Activated naive CD4-positive, alpha-beta T cell treated with anti-CD3 and anti-CD28 coated beads, Interleukin-2, amount 50 U/mL, for 24 hours (primary cell): ENCODE measurements around the gene ADD2.

Experiments
- H3K27ac Mint-ChIP-seq: one replicate; pipeline ENCODE4 v1.8.0; 2021; ENCODE audit warnings: mild to moderate bottlenecking, mixed read lengths
- H3K27me3 Mint-ChIP-seq: one replicate; pipeline ENCODE4 v1.8.0; 2021; ENCODE audit warnings: mixed read lengths
- H3K36me3 Mint-ChIP-seq: one replicate; pipeline ENCODE4 v1.8.0; 2021; ENCODE audit warnings: mixed read lengths
- H3K4me1 Mint-ChIP-seq: one replicate; pipeline ENCODE4 v1.8.0; 2021; ENCODE audit warnings: mixed read lengths
- H3K4me3 Mint-ChIP-seq: one replicate; pipeline ENCODE4 v1.8.0; 2021; ENCODE audit warnings: mild to moderate bottlenecking, mixed read lengths
- H3K9me3 Mint-ChIP-seq: one replicate; pipeline ENCODE4 v1.8.0; 2021; ENCODE audit warnings: mixed read lengths

Gene ADD2

DNA sequence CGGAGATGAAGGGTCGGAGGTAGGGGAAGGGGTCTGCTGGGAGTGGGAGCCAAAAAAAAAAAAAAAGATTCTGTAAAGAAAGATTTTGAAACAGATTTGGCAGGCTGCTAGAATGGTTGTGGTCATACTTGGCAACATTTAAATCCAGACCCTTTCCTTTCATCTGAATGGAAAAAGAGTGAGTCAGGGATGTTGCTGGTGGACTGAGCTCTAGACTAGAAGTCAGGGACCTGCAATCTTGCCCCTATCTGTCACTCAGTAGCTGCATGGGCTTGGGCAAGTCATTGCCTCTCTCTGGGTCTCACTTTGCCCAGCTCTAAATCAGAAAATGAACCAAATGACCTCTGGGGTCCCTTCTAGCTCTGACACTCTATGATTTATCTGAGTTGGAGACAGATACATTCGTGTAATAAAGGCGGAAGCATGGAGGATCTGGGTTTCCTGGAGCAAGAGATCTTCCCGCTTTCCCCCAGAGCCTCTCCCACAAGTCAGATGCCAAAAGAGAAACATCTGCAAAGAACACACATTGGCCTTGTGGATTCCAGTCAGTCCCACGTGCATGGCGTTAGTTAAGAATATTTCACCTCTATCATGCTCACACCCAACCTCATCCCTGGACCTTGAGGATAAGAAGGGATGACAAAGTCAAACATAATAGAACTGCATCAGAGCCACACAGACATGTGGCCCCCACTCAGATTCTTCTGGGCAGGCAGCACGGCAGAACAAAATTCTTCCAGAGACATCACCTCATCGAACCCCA, 58.5 kb downstream of the ADD2 start:
- no peak overlapping the region for H3K4me3 Mint-ChIP-seq
- no peaks in the 10 kb centered on the region for H3K9me3 Mint-ChIP-seq
- no peaks in the 10 kb centered on the region for H3K36me3 Mint-ChIP-seq
- H3K4me1 Mint-ChIP-seq = no peaks in the 10 kb centered on the region
- H3K27ac Mint-ChIP-seq = no peak overlapping the region
- no peaks in the 10 kb centered on the region for H3K27me3 Mint-ChIP-seq

DNA sequence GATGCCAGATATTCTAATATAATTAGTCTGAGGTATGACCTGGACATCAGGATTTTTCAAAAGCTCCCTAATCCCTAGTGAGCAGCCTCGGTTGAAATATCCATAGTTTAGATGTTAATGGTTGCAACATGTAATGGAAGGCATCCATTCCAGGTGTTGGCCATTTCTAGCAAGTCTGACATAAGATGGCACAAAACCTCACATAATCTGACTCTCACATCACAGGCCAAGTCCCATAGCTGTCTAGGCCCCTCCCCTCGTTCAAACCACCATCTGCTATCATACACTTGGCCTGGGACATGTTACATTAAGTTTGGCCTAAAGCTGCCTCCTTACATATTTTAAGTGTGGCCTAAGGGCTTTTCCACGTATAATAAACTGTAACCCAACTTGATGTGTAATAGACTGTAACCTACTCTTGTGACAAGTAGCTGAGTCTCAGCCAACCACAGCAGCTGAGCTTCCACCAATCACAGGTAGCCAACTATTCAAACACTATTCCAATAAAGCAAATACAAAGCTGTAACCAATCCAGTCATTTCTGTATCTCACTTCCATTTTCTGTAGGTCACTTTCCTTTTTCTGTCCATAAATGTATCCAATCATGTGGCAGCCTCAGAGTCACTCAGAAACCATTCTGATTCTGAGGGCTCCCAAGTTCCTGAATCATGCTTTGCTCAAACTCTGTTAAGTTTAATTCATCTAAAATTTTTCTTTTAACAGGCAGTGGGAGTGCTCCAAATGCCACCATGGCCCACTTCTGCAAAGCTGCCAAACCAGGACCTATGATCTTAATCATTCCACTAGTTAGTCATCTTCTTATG, 59.4 kb downstream of the ADD2 start:
- H3K27me3 Mint-ChIP-seq = no peaks in the 10 kb centered on the region
- no peak overlapping the region for H3K27ac Mint-ChIP-seq
- no peaks in the 10 kb centered on the region for H3K4me1 Mint-ChIP-seq
- H3K36me3 Mint-ChIP-seq = no peaks in the 10 kb centered on the region
- no peak overlapping the region for H3K4me3 Mint-ChIP-seq
- H3K9me3 Mint-ChIP-seq = no peaks in the 10 kb centered on the region

DNA sequence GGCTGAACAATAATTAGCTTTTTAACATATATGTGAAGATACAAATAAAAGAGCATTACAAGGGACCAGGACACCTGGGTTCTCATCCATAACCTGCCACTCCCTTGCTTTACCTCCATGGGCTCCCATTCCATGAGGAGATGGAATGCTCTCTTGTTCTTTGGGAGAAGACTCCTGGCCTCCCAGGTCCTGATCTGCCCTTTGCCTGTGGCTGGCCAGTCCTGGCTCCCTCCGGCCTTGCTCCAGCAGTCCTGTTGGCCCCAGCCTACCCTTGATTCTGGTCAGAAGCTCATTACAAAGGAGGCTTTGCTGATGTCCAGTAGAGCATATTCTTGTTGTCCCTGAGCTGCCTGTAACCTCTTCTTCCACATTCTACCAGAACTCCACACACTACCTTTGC, 60.3 kb downstream of the ADD2 start:
- Mint-ChIP-seq H3K4me3 (no peak overlapping the region), H3K36me3 (no peaks in the 10 kb centered on the region), H3K27me3 (no peaks in the 10 kb centered on the region)

DNA sequence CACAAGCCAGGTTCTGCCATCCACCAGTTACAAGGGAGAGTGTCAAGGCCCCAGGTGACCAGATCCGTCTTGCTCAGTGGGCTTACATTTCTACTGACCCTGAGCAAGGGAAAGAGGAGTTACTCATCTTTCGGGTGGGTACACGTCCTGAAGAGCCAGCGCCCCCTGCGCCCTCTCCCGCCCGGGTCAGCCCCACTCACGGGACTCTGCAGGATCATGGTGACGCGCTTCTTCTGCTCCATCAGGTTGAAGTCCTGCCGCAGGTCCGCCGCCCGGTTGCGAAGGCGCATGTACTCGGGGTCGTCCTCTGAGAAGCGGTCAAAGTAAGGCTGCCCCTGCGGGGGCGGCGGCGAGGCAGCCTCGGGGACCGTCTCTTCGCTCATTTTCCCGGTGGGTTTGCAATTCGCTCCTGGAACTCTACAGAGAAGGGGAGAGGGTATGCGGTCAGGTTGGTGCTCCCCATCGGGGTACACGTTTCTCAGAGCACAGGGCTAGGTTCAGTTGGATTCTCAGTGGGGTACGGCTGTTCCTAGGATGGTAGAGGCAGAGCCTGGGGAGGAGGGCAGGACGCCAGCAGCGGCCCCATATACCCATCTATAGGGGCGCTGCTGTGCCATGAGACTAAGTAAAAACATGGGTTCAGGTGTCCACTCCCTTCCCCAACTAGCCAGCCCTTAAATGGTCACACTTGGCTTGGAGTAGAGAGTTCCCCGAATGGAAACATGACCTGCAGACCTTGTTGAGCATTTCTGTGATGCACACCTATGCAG, 61.8 kb downstream of the ADD2 start:
- Mint-ChIP-seq H3K27me3 (no peaks in the 10 kb centered on the region), H3K4me1 (no peaks in the 10 kb centered on the region), H3K36me3 (no peaks in the 10 kb centered on the region), H3K27ac (peak overlapping the region; percentile 8), H3K4me3 (no peak overlapping the region), H3K9me3 (no peaks in the 10 kb centered on the region)

More for the DNA sequence above, 60.3 kb downstream of the ADD2 start:
- H3K27ac Mint-ChIP-seq = no peak overlapping the region
- H3K9me3 Mint-ChIP-seq = no peaks in the 10 kb centered on the region
- H3K4me1 Mint-ChIP-seq = no peaks in the 10 kb centered on the region

DNA sequence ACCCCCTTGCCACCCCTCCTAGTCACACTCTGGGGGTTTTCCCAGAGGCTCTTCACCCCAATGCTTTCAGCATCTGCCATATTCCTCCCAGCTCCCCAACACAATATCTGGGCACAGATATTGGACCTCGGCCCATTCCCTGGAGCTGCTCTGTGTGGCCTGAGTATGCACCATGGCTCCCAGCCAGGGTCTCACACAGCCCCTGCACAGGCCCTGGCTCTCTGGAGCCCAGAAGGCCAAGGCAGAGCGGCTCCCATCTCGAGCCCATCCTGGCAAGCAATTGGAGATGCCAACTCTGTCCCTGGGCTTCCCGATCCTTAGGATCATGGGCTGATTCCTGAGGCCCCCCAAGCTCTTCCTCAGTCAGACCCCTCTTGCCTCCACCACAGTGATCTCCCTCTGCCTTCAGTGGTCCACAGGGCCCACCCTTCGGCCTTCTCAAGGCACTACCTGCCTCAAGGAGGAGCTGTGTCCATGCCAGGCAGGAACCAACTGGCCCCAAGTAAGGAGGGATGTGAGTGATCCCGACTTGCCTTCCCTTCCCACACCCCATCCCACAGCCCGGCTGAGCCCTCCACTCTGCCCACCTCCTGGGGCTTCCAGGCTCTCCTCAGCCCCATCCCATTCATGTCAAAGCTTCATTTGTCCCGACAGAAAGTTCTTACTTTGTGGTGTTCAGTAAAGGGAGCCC, 62.7 kb downstream of the ADD2 start:
- no peak overlapping the region for H3K27ac Mint-ChIP-seq
- no peaks in the 10 kb centered on the region for H3K27me3 Mint-ChIP-seq
- no peaks in the 10 kb centered on the region for H3K4me1 Mint-ChIP-seq
- no peaks in the 10 kb centered on the region for H3K9me3 Mint-ChIP-seq
- no peaks in the 10 kb centered on the region for H3K36me3 Mint-ChIP-seq
- no peak overlapping the region for H3K4me3 Mint-ChIP-seq

DNA sequence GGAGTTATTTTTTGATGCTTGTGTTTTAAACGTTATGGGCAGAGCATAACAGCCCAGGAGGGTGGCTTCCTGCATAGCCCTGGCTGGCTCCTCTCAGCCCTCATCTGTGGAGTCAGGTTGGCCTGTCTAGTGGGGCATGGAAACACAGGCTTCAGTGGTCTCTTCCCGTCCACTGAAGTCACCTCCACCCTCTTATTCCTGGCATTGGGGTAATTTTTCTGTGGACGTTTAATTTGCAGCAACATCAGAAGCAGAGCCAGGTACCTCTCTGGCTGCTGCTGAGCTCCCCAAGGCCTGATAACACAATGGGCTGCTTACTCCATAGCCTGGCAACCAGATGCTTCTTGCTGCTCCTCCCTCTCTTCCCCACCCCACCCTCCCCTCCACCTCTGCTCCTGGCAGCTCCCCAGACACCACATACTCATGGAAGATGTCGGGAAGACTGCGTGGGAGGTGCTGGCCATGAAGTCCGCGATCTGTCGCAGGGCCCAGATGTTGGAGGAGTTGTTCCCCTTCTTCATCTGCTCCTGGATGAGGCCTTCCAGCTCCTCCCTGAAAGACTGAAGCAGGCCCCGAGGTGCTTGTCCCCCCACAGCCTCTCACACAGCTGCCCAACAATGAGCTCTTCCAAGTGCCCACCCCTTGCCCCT, 64.0 kb downstream of the ADD2 start:
- Mint-ChIP-seq H3K27me3 (no peaks in the 10 kb centered on the region), H3K4me1 (no peaks in the 10 kb centered on the region), H3K9me3 (no peaks in the 10 kb centered on the region), H3K27ac (no peak overlapping the region), H3K4me3 (no peak overlapping the region), H3K36me3 (no peaks in the 10 kb centered on the region)

DNA sequence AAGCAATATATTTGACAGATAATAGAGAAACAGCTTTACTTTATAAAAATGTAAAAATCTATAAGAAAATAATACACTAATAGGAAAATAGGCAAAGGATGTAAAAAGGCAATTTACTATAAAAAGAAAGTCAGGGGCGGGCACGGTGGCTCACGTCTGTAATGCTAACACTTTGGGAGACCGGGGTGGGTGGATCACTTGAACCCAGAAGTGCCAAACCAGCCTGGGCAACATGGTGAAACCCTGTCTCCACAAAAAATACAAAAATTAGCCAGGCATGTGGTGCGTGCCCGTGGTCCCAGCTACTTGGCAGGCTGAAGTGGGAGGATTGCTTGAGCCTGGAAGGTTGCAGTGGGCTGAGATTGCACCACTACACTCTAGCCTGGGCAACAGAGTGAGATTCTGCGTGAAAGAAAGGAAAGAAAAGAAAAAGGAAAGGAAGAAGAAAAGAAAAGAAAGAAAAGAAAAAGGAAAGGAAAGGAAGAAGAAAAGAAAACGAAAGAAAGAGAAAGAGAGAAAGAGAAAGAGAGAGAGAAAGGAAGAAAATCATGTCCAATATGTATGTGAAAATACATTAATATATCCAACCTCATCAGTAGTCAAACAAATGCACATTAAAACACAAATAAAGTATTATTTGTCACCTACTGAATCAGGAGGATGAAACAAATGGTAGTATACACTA, 65.1 kb downstream of the ADD2 start:
- H3K4me3 Mint-ChIP-seq = no peak overlapping the region
- no peaks in the 10 kb centered on the region for H3K4me1 Mint-ChIP-seq
- no peaks in the 10 kb centered on the region for H3K9me3 Mint-ChIP-seq
- no peaks in the 10 kb centered on the region for H3K36me3 Mint-ChIP-seq
- no peak overlapping the region for H3K27ac Mint-ChIP-seq
- H3K27me3 Mint-ChIP-seq = no peaks in the 10 kb centered on the region

DNA sequence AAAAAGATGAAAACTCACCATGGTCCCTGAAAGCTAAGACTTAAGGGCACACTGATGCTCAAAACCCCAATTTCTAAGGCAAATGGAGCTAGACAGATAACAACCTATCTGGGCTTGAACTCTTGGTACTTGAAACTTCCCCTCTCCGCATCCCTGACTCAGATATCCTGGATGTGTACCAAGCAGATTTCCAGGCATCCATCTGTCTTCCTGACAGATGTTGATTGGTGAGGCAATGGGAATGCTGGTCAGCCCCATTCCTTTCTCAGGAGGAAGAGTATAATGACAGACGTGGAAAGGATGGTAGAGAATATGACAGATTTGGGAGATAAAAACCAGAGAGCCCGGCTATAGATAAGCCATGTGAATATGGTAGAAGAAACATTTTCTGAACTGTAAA, 69.2 kb downstream of the ADD2 start:
- H3K4me1 Mint-ChIP-seq = no peaks in the 10 kb centered on the region
- no peak overlapping the region for H3K4me3 Mint-ChIP-seq
- H3K9me3 Mint-ChIP-seq = no peaks in the 10 kb centered on the region
- no peaks in the 10 kb centered on the region for H3K27me3 Mint-ChIP-seq
- peaks cover 2% of the 10 kb centered on the region for H3K36me3 Mint-ChIP-seq
- no peak overlapping the region for H3K27ac Mint-ChIP-seq

DNA sequence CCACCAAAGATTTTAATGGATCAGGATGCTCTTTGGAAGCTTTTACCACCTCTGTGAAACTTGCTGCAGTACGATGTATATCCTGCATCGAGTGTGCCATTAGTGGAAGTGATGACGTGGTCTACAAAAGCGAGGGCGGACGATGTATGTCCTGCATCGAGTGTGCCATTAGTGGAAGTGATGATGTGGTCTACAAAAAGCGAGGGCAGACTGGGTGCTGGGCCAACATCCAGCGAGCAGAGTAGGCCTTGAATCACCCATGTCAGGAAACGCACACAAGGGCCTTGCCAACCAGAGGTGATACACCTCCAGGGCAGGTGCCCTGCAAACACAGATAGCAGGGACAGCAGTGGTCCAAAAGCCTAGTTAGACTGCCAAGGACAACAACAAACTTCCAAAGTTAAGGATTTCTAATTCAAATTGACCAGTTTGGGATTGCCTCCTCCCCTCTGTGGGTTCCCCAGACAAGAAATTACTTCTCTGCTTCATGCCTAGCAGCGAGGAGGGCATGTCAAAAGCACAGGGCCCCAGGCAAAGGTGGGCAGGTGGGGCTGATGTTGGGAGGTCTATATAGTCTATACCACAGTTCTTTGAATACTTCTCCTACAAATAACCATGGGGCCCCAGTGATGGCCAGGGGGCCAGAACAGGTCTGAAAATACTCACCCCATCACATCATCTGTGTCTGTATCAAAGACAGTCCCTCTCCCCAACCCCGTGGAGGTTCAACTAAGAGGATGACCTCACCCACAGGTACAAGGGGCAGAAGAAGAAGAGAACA, 70.2 kb downstream of the ADD2 start:
- Mint-ChIP-seq H3K27ac (no peak overlapping the region), H3K36me3 (peaks cover 2% of the 10 kb centered on the region), H3K4me1 (no peaks in the 10 kb centered on the region), H3K9me3 (no peaks in the 10 kb centered on the region), H3K4me3 (no peak overlapping the region), H3K27me3 (no peaks in the 10 kb centered on the region)

DNA sequence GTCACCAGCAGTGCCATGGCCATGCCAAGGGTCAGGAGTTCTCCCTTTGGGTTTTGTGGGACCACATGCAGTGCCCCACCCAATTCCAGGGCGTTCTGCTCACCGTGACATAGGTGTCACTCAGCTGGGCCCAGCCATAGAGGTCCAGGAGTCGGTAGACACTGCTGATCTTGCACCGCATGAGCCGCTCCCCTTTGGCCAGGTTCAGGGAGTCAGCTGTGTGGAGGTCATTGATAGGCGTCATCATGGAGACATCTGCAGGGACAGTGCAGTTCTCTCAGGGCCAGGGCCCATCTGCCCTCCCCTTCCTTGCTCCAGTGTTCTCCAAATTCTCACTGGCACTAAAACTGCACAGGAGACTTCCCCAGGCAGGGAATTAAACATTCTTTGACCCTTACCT, 71.9 kb downstream of the ADD2 start:
- Mint-ChIP-seq H3K4me1 (no peaks in the 10 kb centered on the region), H3K36me3 (peaks cover 3% of the 10 kb centered on the region), H3K9me3 (no peaks in the 10 kb centered on the region), H3K27me3 (no peaks in the 10 kb centered on the region), H3K4me3 (no peak overlapping the region), H3K27ac (no peak overlapping the region)

DNA sequence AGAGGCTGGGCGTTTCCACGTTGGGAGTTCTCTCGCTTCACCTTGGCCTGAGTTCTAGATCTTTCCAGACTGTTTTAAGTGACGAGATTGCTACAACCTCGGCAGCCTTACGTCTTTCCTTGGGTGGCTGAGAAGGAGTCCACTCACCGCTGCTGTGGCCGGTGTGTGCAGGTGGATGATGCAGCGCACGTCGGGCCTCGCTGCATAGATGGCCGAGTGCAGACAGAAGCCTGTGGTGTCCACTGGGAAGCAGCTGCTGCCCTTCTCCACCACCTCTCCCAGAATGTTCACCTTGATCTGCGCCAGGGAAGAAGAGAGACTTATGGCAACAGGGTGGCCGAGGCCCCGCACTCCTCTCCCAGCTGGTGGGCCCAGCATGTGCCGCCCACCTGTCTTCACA, 75.7 kb downstream of the ADD2 start:
- Mint-ChIP-seq H3K36me3 (peaks cover 8% of the 10 kb centered on the region), H3K4me3 (no peak overlapping the region), H3K9me3 (no peaks in the 10 kb centered on the region), H3K27ac (no peak overlapping the region), H3K4me1 (no peaks in the 10 kb centered on the region), H3K27me3 (no peaks in the 10 kb centered on the region)

DNA sequence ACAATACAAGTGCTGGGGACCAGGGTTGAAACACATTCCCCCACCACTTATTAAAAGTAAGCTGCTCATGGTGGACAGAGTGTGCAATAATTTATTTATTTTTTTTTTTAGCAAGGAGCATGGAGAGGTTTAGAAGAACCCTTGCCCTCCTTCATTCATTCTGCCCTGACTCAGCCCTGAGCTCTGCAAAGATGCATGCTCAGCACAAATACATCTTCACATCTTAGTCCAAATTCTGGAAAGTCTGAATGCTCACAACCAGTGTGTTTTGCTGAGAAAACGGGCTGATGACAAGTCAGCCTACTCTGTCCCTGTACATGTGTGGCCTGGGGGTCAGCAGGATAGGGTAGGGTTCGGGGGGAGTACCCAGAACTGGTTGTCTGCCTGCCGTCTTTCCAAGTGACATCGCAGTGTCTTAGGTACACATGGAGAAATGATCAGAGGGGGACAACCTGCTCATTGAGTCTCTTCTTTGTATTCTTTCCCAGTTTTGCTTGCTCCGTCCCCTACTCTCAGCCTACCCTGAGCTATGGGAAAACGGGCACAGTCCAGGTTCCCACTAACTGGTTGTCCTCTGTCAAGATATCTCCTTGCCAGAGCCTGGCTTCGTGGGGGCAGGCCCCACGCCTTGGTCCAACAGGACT, 76.4 kb downstream of the ADD2 start:
- peaks cover 9% of the 10 kb centered on the region for H3K36me3 Mint-ChIP-seq

DNA sequence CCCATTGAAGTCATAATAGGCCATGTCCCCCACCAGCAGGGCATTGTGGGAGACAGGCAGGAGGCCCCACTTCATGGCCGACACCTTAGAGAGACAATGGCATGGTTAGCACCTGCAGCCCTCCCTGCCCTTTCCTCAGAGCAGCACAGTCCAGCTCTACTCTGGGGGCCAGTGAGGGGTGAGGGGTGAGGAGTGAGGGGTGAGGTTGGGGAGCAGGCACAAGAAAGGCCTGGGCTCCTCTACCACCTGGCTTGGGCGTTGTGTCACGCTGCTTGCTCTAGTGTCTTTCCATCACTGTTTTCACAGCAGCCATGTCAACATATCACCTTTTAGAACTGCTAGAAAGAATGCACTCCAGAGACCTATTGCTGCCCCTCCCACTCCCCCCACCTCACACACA, 77.2 kb downstream of the ADD2 start:
- Mint-ChIP-seq H3K9me3 (no peaks in the 10 kb centered on the region), H3K4me1 (no peaks in the 10 kb centered on the region), H3K27me3 (peaks cover 1% of the 10 kb centered on the region), H3K36me3 (peaks cover 9% of the 10 kb centered on the region), H3K27ac (no peak overlapping the region), H3K4me3 (no peak overlapping the region)

More for the DNA sequence above, 76.4 kb downstream of the ADD2 start:
- Mint-ChIP-seq H3K4me3 (no peak overlapping the region), H3K4me1 (no peaks in the 10 kb centered on the region), H3K9me3 (no peaks in the 10 kb centered on the region), H3K27me3 (no peaks in the 10 kb centered on the region), H3K27ac (no peak overlapping the region)
